OCI-LY7 (cell line): ENCODE measurements around the gene CDADC1.

Source experiments
- EZH2phosphoT487 ChIP-seq: fragments of 200-600 bp; sonication (generic); IDR thresholded peaks from 2 replicates; pipeline ENCODE4 v1.6.1; 2018; ENCODE audit warnings: low read depth, borderline replicate concordance, mild to moderate bottlenecking, mixed run types, antibody characterized with exemption, low read length, moderate library complexity, mixed read lengths
- TF ChIP-seq, protein P1 (sequence below): fragments of 200-600 bp; sonication (generic); conservative IDR thresholded peaks from 2 replicates; pipeline ENCODE4 v1.5.1; 2014; ENCODE audit warnings: mild to moderate bottlenecking, antibody characterized with exemption, low read length, moderate library complexity, mixed read lengths

GRCh38 chr13:49272296-49272695, 24.6 kb downstream of the CDADC1 start:
- TF ChIP-seq, protein P1, sequence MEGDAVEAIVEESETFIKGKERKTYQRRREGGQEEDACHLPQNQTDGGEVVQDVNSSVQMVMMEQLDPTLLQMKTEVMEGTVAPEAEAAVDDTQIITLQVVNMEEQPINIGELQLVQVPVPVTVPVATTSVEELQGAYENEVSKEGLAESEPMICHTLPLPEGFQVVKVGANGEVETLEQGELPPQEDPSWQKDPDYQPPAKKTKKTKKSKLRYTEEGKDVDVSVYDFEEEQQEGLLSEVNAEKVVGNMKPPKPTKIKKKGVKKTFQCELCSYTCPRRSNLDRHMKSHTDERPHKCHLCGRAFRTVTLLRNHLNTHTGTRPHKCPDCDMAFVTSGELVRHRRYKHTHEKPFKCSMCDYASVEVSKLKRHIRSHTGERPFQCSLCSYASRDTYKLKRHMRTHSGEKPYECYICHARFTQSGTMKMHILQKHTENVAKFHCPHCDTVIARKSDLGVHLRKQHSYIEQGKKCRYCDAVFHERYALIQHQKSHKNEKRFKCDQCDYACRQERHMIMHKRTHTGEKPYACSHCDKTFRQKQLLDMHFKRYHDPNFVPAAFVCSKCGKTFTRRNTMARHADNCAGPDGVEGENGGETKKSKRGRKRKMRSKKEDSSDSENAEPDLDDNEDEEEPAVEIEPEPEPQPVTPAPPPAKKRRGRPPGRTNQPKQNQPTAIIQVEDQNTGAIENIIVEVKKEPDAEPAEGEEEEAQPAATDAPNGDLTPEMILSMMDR, result no peak
- no peak for TF ChIP-seq EZH2phosphoT487
